Tibial nerve (tissue), 3 donors: Measurements from ENCODE around the gene RAI1.

Source experiments
- CTCF ChIP-seq, 5 experiments: fragments of 200-600 bp in 3 of 5; fragments of 450-650 bp in 2 of 5; sonication (generic) in 3 of 5; IDR thresholded peaks; one replicate each; pipeline ENCODE4 v1.5.1; 2016 to 2019; ENCODE audit warnings: antibody characterized with exemption in 5 of 5, mild to moderate bottlenecking in 3 of 5, moderate library complexity in 2 of 5
- POLR2A ChIP-seq, 2 donors: fragments of 450-650 bp; IDR thresholded peaks; one replicate each; pipeline ENCODE4 v1.6.1; 2017; ENCODE audit warnings: antibody characterized with exemption in 2 of 2, mild to moderate bottlenecking in 2 of 2, moderate library complexity in 2 of 2

GRCh38 chr17:17779015-17779611 is 97.9 kb downstream of the RAI1 start:
- TF ChIP-seq CTCF (IDR thresholded peaks at IDR 0.05) (no peak), POLR2A (IDR thresholded peaks at IDR 0.05) (no peak)
